OCI-LY3 (cell line): ENCODE data around the gene SMC1B.

Experiments used
- H2AFZ ChIP-seq: fragments of 200-600, 300-600 bp; shearing (Covaris generic); 2 replicates; pipeline ENCODE4 v1.6.0; 2014; ENCODE audit warnings: antibody characterized with exemption, low read depth, low read length
- H3K27ac ChIP-seq: fragments of 200-600, 300-600 bp; sonication (generic); 2 replicates; pipeline ENCODE4 v1.5.1; 2014; ENCODE audit warnings: mild to moderate bottlenecking, low read length, moderate library complexity, mixed read lengths
- H3K27me3 ChIP-seq: fragments of 200-600, 300-600 bp; sonication (generic); 2 replicates; pipeline ENCODE4 v1.6.1; 2014; ENCODE audit warnings: low read depth, low read length, mixed read lengths
- H3K36me3 ChIP-seq: fragments of 200-600, 300-600 bp; sonication (generic); replicated peaks from 2 replicates; pipeline ENCODE3; 2014; ENCODE audit warnings: low read depth, low read length, mixed read lengths
- H3K4me1 ChIP-seq: fragments of 300-600, 200-600 bp; sonication (generic); 2 replicates; pipeline ENCODE4 v1.6.1; 2014; ENCODE audit warnings: low read length, mixed read lengths
- H3K4me2 ChIP-seq: fragments of 200-600, 300-600 bp; sonication (generic); 2 replicates; pipeline ENCODE4 v1.6.1; 2014; ENCODE audit warnings: low read length, mixed read lengths
- H3K4me3 ChIP-seq: fragments of 300-600, 200-600 bp; sonication (generic); 2 replicates; pipeline ENCODE4 v1.5.1; 2014; ENCODE audit warnings: antibody characterized with exemption, mild to moderate bottlenecking, low read length, moderate library complexity
- H3K79me2 ChIP-seq: fragments of 300-600, 200-600 bp; shearing (Covaris generic); 2 replicates; pipeline ENCODE4 v1.6.1; 2014; ENCODE audit warnings: mild to moderate bottlenecking, low read length, mixed read lengths
- H3K9ac ChIP-seq: fragments of 300-600, 200-600 bp; shearing (Covaris generic); 2 replicates; pipeline ENCODE4 v1.6.0; 2014; ENCODE audit warnings: mild to moderate bottlenecking, low read length, moderate library complexity
- H3K9me3 ChIP-seq: fragments of 200-600, 300-600 bp; shearing (Covaris generic); 2 replicates; pipeline ENCODE4 v1.6.1; 2014; ENCODE audit warnings: low read length, mixed read lengths; ENCODE audit not compliant: insufficient read depth
- H4K20me1 ChIP-seq: fragments of 200-600, 300-600 bp; sonication (generic); 2 replicates; pipeline ENCODE4 v1.6.1; 2016; ENCODE audit warnings: low read length, mixed read lengths; ENCODE audit not compliant: insufficient read depth
- CTCF ChIP-seq: fragments of 200-600, 300-600 bp; sonication (generic); IDR thresholded peaks from 2 replicates; pipeline ENCODE4 v1.5.1; 2014; ENCODE audit warnings: antibody characterized with exemption, low read length, low read depth
- EZH2phosphoT487 ChIP-seq: fragments of 200-600 bp; shearing (Covaris generic); IDR thresholded peaks from 2 replicates; pipeline ENCODE4 v1.6.1; 2018; ENCODE audit warnings: antibody characterized with exemption, mixed run types, low read depth

Gene SMC1B

GRCh38 chr22:45366713-45367112 is 46.7 kb downstream of the SMC1B start:
- no peaks in the 10 kb centered on the region for H4K20me1 ChIP-seq
- no peak for TF ChIP-seq EZH2phosphoT487
- no peak overlapping the region for H3K4me3 ChIP-seq

DNA sequence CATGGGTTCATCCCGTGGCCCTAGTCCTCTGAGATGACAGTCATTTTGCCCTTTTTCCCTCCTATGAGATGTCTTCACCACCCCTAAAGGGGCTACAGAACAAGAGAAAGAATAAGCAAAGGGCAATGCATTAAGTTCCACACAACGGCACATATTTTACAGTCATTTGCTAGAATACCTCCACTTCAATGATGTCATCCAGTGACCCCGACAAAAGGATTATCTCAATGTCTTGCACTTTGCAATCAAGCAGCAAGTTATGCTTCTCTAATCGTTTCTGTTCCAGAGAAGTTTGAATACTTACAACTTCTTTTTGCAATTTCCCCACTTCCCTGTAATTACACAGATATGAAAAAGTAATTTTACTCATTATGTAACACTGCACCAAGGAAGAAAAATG is 53.8 kb downstream of the SMC1B start:
- Histone ChIP-seq H3K9me3 (no peaks in the 10 kb centered on the region), H3K4me1 (no peaks in the 10 kb centered on the region), H3K9ac (no peak overlapping the region), H3K27ac (no peak overlapping the region), H3K4me3 (no peak overlapping the region), H3K79me2 (no peaks in the 10 kb centered on the region), H2AFZ (no peak overlapping the region), H3K27me3 (peaks cover 23% of the 10 kb centered on the region; the same call in 1 of the 2 replicates), H3K4me2 (no peak overlapping the region), H4K20me1 (no peaks in the 10 kb centered on the region), H3K36me3 (no peaks in the 10 kb centered on the region)
- TF ChIP-seq CTCF (no peak), EZH2phosphoT487 (no peak)

More at GRCh38 chr22:45366713-45367112, 46.7 kb downstream of the SMC1B start:
- H3K27me3 ChIP-seq, result peaks cover 12% of the 10 kb centered on the region; the same call in 1 of the 2 replicates
- H3K4me2 ChIP-seq, result no peak overlapping the region
- peaks cover 17% of the 10 kb centered on the region; the same call in 1 of the 2 replicates for H3K9me3 ChIP-seq
- no peak overlapping the region for H3K9ac ChIP-seq
- no peaks in the 10 kb centered on the region for H3K36me3 ChIP-seq
- no peak overlapping the region for H3K27ac ChIP-seq
- H3K79me2 ChIP-seq, result no peaks in the 10 kb centered on the region
- H2AFZ ChIP-seq, result no peak overlapping the region
- H3K4me1 ChIP-seq, result peaks cover 6% of the 10 kb centered on the region; the same call in 1 of the 2 replicates

DNA sequence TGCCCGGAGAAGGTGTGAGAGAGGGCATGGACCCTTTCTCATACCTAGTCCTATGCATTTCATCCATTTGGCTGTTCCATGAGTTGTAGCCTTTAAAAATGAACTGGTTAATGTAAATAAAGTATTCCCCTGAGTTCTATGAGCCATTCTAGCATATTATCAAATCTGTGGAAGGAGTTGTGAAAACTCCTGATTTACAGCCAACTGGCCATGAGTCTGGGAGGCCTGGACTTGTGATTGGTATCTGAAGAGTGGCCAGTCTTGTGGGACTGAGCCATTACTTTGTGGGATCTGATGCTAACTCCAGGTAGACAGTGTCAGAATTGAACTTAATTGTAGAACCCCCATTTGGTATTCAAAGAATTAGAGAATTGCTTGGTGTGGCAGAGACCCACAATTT is 55.3 kb downstream of the SMC1B start:
- Histone ChIP-seq H3K4me3 (no peak overlapping the region), H4K20me1 (no peaks in the 10 kb centered on the region), H3K9me3 (no peaks in the 10 kb centered on the region), H3K4me1 (no peaks in the 10 kb centered on the region), H3K27me3 (peaks cover 23% of the 10 kb centered on the region; the same call in 1 of the 2 replicates), H3K9ac (no peak overlapping the region), H3K79me2 (no peaks in the 10 kb centered on the region), H3K27ac (no peak overlapping the region), H3K36me3 (no peaks in the 10 kb centered on the region), H3K4me2 (no peak overlapping the region), H2AFZ (no peak overlapping the region)
- no peak for TF ChIP-seq CTCF
- no peak for TF ChIP-seq EZH2phosphoT487

GRCh38 chr22:45357490-45357889 is 55.9 kb downstream of the SMC1B start:
- no peak overlapping the region for H2AFZ ChIP-seq
- H3K27me3 ChIP-seq, result peaks cover 19% of the 10 kb centered on the region; the same call in 1 of the 2 replicates
- no peaks in the 10 kb centered on the region for H3K79me2 ChIP-seq
- H3K4me2 ChIP-seq, result no peak overlapping the region
- H3K27ac ChIP-seq, result no peak overlapping the region
- TF ChIP-seq EZH2phosphoT487 (no peak), CTCF (no peak)
- no peaks in the 10 kb centered on the region for H4K20me1 ChIP-seq
- no peak overlapping the region for H3K9ac ChIP-seq
- H3K36me3 ChIP-seq, result no peaks in the 10 kb centered on the region
- no peaks in the 10 kb centered on the region for H3K4me1 ChIP-seq
- H3K4me3 ChIP-seq, result no peak overlapping the region
- no peaks in the 10 kb centered on the region for H3K9me3 ChIP-seq
